NT2/D1 (cell line): ENCODE results near the gene GRB10.
A peak's percentile ranks its signal among the peaks of the same experiment; 100 is the strongest.

Experiments
- DNase-seq: peaks from one replicate; pipeline ENCODE4 v3.0.0-alpha.2; 2011; ENCODE audit warnings: low read depth, low spot score
- H3K27me3 ChIP-seq: 2 replicates; pipeline ENCODE4 v1.6.0; 2011; ENCODE audit warnings: mild to moderate bottlenecking; ENCODE audit not compliant: insufficient read length, insufficient read depth
- H3K36me3 ChIP-seq: 2 replicates; pipeline ENCODE4 v1.6.1; 2011; ENCODE audit warnings: mild to moderate bottlenecking, low read length, mixed read lengths; ENCODE audit not compliant: insufficient read depth, insufficient read length
- H3K4me1 ChIP-seq: 2 replicates; pipeline ENCODE4 v1.5.1; 2011; ENCODE audit not compliant: insufficient read depth, insufficient read length
- H3K4me3 ChIP-seq: 2 replicates; pipeline ENCODE4 v1.5.1; 2011; ENCODE audit warnings: low read depth; ENCODE audit not compliant: insufficient read length
- H3K9ac ChIP-seq: 2 replicates; pipeline ENCODE4 v1.6.0; 2011; ENCODE audit warnings: low read depth; ENCODE audit not compliant: insufficient read length
- H3K9me3 ChIP-seq: 2 replicates; pipeline ENCODE4 v1.5.1; 2011; ENCODE audit warnings: mild to moderate bottlenecking, low read length; ENCODE audit not compliant: insufficient read depth
- SUZ12 ChIP-seq: IDR thresholded peaks from 2 replicates; pipeline ENCODE4 v1.6.1; 2011; ENCODE audit not compliant: insufficient read length, insufficient read depth; ENCODE audit errors: extremely low read depth
- YY1 ChIP-seq: IDR thresholded peaks from 2 replicates; pipeline ENCODE4 v1.6.1; 2011; ENCODE audit not compliant: insufficient read length, insufficient read depth
- ZNF274 ChIP-seq: IDR thresholded peaks from 2 replicates; pipeline ENCODE4 v1.6.1; 2011; ENCODE audit warnings: mild to moderate bottlenecking, low read depth, low read length

Gene GRB10

GRCh38 chr7:50607524-50608125, 175.1 kb downstream of the GRB10 start:
- H3K4me1 ChIP-seq: no peaks in the 10 kb centered on the region
- H3K36me3 ChIP-seq: peaks cover 72% of the 10 kb centered on the region
- TF ChIP-seq ZNF274 (no peak), YY1 (no peak), SUZ12 (no peak)
- no peaks in the 10 kb centered on the region for H3K9me3 ChIP-seq
- no peak overlapping the region for H3K9ac ChIP-seq
- no peaks in the 10 kb centered on the region for H3K27me3 ChIP-seq
- DNase-seq: no peak
- H3K4me3 ChIP-seq: no peak overlapping the region

- Histone ChIP-seq H3K9ac (no peak overlapping the region), H3K27me3 (no peaks in the 10 kb centered on the region), H3K4me3 (no peak overlapping the region), H3K4me1 (no peaks in the 10 kb centered on the region), H3K36me3 (peaks cover 60% of the 10 kb centered on the region), H3K9me3 (no peaks in the 10 kb centered on the region)
- no peak for TF ChIP-seq SUZ12
- TF ChIP-seq ZNF274: no peak
- no peak for TF ChIP-seq YY1
- DNase-seq: no peak
Measured at GRCh38 chr7:50605059-50605458, 177.6 kb downstream of the GRB10 start.

- H3K36me3 ChIP-seq: peaks cover 69% of the 10 kb centered on the region
- H3K9ac ChIP-seq: no peak overlapping the region
- no peaks in the 10 kb centered on the region for H3K4me1 ChIP-seq
- no peak overlapping the region for H3K4me3 ChIP-seq
- no peaks in the 10 kb centered on the region for H3K9me3 ChIP-seq
- no peaks in the 10 kb centered on the region for H3K27me3 ChIP-seq
- TF ChIP-seq YY1: no peak
- no peak for TF ChIP-seq SUZ12
- no peak for TF ChIP-seq ZNF274
- DNase-seq: no peak
Measured at GRCh38 chr7:50603287-50603686, 179.4 kb downstream of the GRB10 start.

- H3K9ac ChIP-seq: peak overlapping the region; percentile 1
- no peaks in the 10 kb centered on the region for H3K4me1 ChIP-seq
- peaks cover 69% of the 10 kb centered on the region for H3K36me3 ChIP-seq
Measured at GRCh38 chr7:50599385-50599784, 183.3 kb downstream of the GRB10 start.

GRCh38 chr7:50598460-50599343, 184.0 kb downstream of the GRB10 start:
- Histone ChIP-seq H3K9me3 (no peaks in the 10 kb centered on the region), H3K4me1 (peaks cover 3% of the 10 kb centered on the region), H3K4me3 (no peak overlapping the region), H3K27me3 (no peaks in the 10 kb centered on the region), H3K36me3 (peaks cover 66% of the 10 kb centered on the region), H3K9ac (no peak overlapping the region)
- DNase-seq: no peak
- no peak for TF ChIP-seq ZNF274
- no peak for TF ChIP-seq SUZ12
- no peak for TF ChIP-seq YY1

More at GRCh38 chr7:50599385-50599784, 183.3 kb downstream of the GRB10 start:
- TF ChIP-seq YY1: no peak
- no peak for TF ChIP-seq SUZ12
- TF ChIP-seq ZNF274: no peak
- DNase-seq: no peak
- Histone ChIP-seq H3K4me3 (no peak overlapping the region), H3K9me3 (no peaks in the 10 kb centered on the region), H3K27me3 (no peaks in the 10 kb centered on the region)

- peaks cover 3% of the 10 kb centered on the region for H3K4me1 ChIP-seq
- no peak for DNase-seq
- H3K4me3 ChIP-seq: no peak overlapping the region
- H3K9me3 ChIP-seq: no peaks in the 10 kb centered on the region
- no peak overlapping the region for H3K9ac ChIP-seq
- no peak for TF ChIP-seq SUZ12
- H3K36me3 ChIP-seq: peaks cover 72% of the 10 kb centered on the region
- no peaks in the 10 kb centered on the region for H3K27me3 ChIP-seq
Measured at GRCh38 chr7:50596484-50596883, 186.2 kb downstream of the GRB10 start.

GRCh38 chr7:50595491-50596102, 187.1 kb downstream of the GRB10 start:
- Histone ChIP-seq H3K9me3 (no peaks in the 10 kb centered on the region), H3K4me3 (no peak overlapping the region), H3K36me3 (peaks cover 70% of the 10 kb centered on the region), H3K9ac (no peak overlapping the region), H3K4me1 (peaks cover 3% of the 10 kb centered on the region), H3K27me3 (no peaks in the 10 kb centered on the region)
- DNase-seq: peak; percentile 36
- TF ChIP-seq YY1: no peak
- TF ChIP-seq SUZ12: no peak
- TF ChIP-seq ZNF274: no peak
